HFFc6 (cell line): ENCODE results near the gene H6PD. TPM values are rescaled to one million over a fixed set of nuclear protein-coding genes. Genes with fewer than 3 reads are reported as not detected.
A peak's percentile ranks its signal among the peaks of the same experiment; 100 is the strongest.

Experiments used
- DNase-seq: peaks from one replicate; pipeline ENCODE4 v3.0.0-alpha.2; 2018
- H3K27ac Mint-ChIP-seq: 2 replicates; pipeline ENCODE4 v1.8.0; 2020; ENCODE audit warnings: mild to moderate bottlenecking, mixed read lengths
- H3K27me3 Mint-ChIP-seq: 2 replicates; pipeline ENCODE4 v1.8.0; 2021; ENCODE audit warnings: mild to moderate bottlenecking, moderate library complexity, mixed read lengths; ENCODE audit not compliant: insufficient read depth
- H3K36me3 Mint-ChIP-seq: 2 replicates; pipeline ENCODE4 v1.8.0; 2021; ENCODE audit warnings: low read depth, mixed read lengths
- H3K4me1 Mint-ChIP-seq: 2 replicates; pipeline ENCODE4 v1.8.0; 2020; ENCODE audit warnings: low read depth, mixed read lengths
- H3K4me3 Mint-ChIP-seq: 2 replicates; pipeline ENCODE4 v1.8.0; 2020; ENCODE audit warnings: mild to moderate bottlenecking, moderate library complexity, mixed read lengths
- H3K9me3 Mint-ChIP-seq: 2 replicates; pipeline ENCODE4 v1.8.0; 2020; ENCODE audit warnings: mild to moderate bottlenecking, mixed read lengths
- CTCF ChIP-seq: fragments of 200-600 bp; sonication (generic); IDR thresholded peaks from 2 replicates; pipeline ENCODE4 v1.5.0; 2021; ENCODE audit warnings: antibody characterized with exemption, mild to moderate bottlenecking
- total RNA-seq, 6 experiments: library from RNA; stranded (reverse); fragmentation: NEBNext Ultra II Directional; extraction: Animal tissue kit (Norgen Biotek cat#: 25700); gene quantifications; 2 replicates in 1 of 6; 3 replicates in 5 of 6; pipeline ENCODE4 v1.2.3, GENCODE V29; 2021

The H6PD gene
- total RNA-seq, 6 experiments from 2014 or later = 14.6 to 19.6 (median 16.1) TPM

GRCh38 chr1:9289090-9289534 lies 54.5 kb downstream of the H6PD start:
- H3K27me3 Mint-ChIP-seq = peaks cover 4% of the 10 kb centered on the region
- no peak overlapping the region for H3K4me3 Mint-ChIP-seq
- peak; percentile 100 for TF ChIP-seq CTCF
- H3K9me3 Mint-ChIP-seq = peaks cover 14% of the 10 kb centered on the region
- no peaks in the 10 kb centered on the region; the same call in 1 of the 2 replicates for H3K36me3 Mint-ChIP-seq
- H3K27ac Mint-ChIP-seq = no peak overlapping the region
- peaks cover 25% of the 10 kb centered on the region for H3K4me1 Mint-ChIP-seq
- DNase-seq = peak; percentile 68

- peak overlapping the region; percentile 69 for H3K27ac Mint-ChIP-seq
- peaks cover 25% of the 10 kb centered on the region for H3K4me1 Mint-ChIP-seq
These were observed 55.3 kb downstream of the H6PD start for GRCh38 chr1:9289711-9290485.

GRCh38 chr1:9291914-9292360 lies 57.4 kb downstream of the H6PD start:
- Mint-ChIP-seq H3K4me3 (peak overlapping the region; percentile 81), H3K27ac (peak overlapping the region; percentile 62), H3K27me3 (no peaks in the 10 kb centered on the region), H3K9me3 (peaks cover 10% of the 10 kb centered on the region), H3K4me1 (peaks cover 25% of the 10 kb centered on the region), H3K36me3 (peaks cover 10% of the 10 kb centered on the region; the same call in 1 of the 2 replicates)
- peak; percentile 60 for DNase-seq
- TF ChIP-seq CTCF = no peak

More at GRCh38 chr1:9289711-9290485, 55.3 kb downstream of the H6PD start:
- Mint-ChIP-seq H3K4me3 (peak overlapping the region; percentile 29; the same call in 1 of the 2 replicates), H3K27me3 (peaks cover 4% of the 10 kb centered on the region), H3K36me3 (no peaks in the 10 kb centered on the region), H3K9me3 (peaks cover 10% of the 10 kb centered on the region)
- peak; percentile 88 for DNase-seq
- TF ChIP-seq CTCF = no peak

GRCh38 chr1:9292361-9293240 lies 58.0 kb downstream of the H6PD start, which contains the start of gene SPSB1:
Gene SPSB1, plus strand, starts transcription at chr1:9292894. Its CDS starts 62,998 bp downstream, at chr1:9355892.
- peak within 1 kb of the TSS; percentile 62 for H3K27ac Mint-ChIP-seq
- peaks cover 25% of the 10 kb centered on the region for H3K4me1 Mint-ChIP-seq
- H3K36me3 Mint-ChIP-seq = peaks cover 16% of the 10 kb centered on the region; the same call in 1 of the 2 replicates
- peaks cover 10% of the 10 kb centered on the region for H3K9me3 Mint-ChIP-seq
- peak; percentile 71 for DNase-seq
- H3K27me3 Mint-ChIP-seq = no peaks in the 10 kb centered on the region
- H3K4me3 Mint-ChIP-seq = peak within 1 kb of the TSS; percentile 81
- TF ChIP-seq CTCF = peak; percentile 30; the same call in 1 of the 2 replicates

GRCh38 chr1:9293241-9293532 lies 58.6 kb downstream of the H6PD start:
- H3K27me3 Mint-ChIP-seq = no peaks in the 10 kb centered on the region
- TF ChIP-seq CTCF = no peak
- peaks cover 8% of the 10 kb centered on the region for H3K9me3 Mint-ChIP-seq
- no peak overlapping the region for H3K4me3 Mint-ChIP-seq
- H3K4me1 Mint-ChIP-seq = peaks cover 25% of the 10 kb centered on the region
- no peak for DNase-seq
- H3K27ac Mint-ChIP-seq = no peak overlapping the region
- H3K36me3 Mint-ChIP-seq = peaks cover 19% of the 10 kb centered on the region; the same call in 1 of the 2 replicates
